Left lobe of liver (tissue), 2 donors: ENCODE measurements around the gene PTGFRN. TPM values are rescaled to one million over a fixed set of nuclear protein-coding genes. Genes with fewer than 3 reads are reported as not detected.
A peak's percentile ranks its signal among the peaks of the same experiment; 100 is the strongest.
"Not testable (repeated sequence)": the region's sequence is repeated elsewhere in the genome, so short reads cannot be mapped to it uniquely, and the experiment has no call there.

Source experiments
- ATAC-seq: fragments of 200-7000 bp; cut with Tn5 transposase; one replicate; pipeline ENCODE4 v1.9.1; 2020; ENCODE audit warnings: mild to moderate bottlenecking, moderate library complexity
- DNase-seq: peaks from one replicate; pipeline ENCODE4 v3.0.0-alpha.2; 2020; ENCODE audit warnings: low spot score
- total RNA-seq: library from RNA; stranded (reverse); gene quantifications from one replicate; pipeline ENCODE4 v1.2.1, GENCODE V29; 2021
- donor health status: DM: no; HTN: no; CAD: no; lungs with moderate emphysema.
- donor health status: DM: no; HTN: yes; CAD: no.

The PTGFRN gene
- total RNA-seq, result 11.9 TPM

GRCh38 chr1:116909512-116910378 is at the start of gene PTGFRN:
TSS of gene PTGFRN (plus strand) at chr1:116909916. CDS start at chr1:116910204, 288 bp downstream.
- peak; percentile 81 for ATAC-seq

GRCh38 chr1:116860167-116860566 is 49.5 kb upstream of the PTGFRN start:
- not testable (repeated sequence) for ATAC-seq, DNase-seq

More at GRCh38 chr1:116909512-116910378, at the start of gene PTGFRN:
- DNase-seq, result peak; percentile 75

DNA sequence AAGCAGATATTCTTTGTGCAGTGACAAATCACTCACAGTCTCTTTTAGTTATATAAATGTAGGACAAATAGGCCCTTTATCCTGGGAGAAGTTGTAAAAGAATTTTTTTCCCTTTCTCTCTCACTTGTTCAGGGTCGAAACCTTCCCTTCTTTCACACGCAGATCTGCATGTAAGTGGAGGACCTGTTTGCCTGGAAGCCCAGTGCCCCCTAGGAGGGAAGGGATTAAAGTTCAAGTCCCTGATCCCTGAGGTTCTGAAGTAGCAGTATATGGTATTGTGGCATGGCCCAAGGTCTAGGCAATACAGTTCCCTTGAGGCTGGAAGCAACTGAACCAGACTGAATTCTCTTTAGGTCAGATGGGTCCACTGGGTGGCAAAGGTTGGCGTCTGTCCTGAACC is 48.6 kb upstream of the PTGFRN start:
- DNase-seq (no peak), ATAC-seq (no peak)

DNA sequence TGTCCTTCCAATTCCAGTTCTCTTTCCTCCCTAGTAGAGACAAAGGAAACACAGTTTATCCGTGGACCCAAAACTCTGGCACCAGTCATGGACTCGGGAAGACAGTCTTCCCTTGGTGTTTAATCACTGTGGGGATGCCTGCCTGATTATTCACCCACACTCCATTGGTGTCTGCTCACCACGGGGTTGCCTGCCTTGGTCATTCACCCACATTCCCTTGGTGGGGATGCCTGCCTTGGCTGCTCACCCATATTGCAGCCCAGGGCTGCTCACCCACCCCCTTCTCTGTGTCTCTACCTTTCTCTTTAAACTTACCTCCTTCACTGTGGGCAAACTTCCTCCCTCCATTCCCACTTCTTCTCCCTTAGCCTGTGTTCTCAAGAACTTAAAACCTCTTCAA is 46.7 kb upstream of the PTGFRN start:
- not testable (repeated sequence) for DNase-seq, ATAC-seq

DNA sequence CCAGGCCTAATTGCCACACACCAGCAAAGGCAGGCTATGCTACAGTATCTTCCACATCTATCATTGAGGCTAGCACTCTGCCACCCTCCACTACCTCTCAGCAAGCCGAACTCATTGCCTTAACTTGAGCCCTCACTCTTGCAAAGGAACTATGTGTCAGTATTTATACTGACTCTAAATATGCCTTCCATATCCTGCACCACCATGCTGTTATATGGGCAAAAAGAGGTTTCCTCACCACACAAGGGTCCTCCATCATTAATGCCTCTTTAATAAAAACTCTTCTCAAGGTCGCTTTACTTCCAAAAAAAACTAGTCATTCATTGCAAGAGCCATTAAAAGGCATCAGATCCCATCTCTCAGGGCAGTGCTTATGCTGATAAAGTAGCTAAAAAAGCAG is 43.2 kb upstream of the PTGFRN start:
- DNase-seq, ATAC-seq: not testable (repeated sequence)

- DNase-seq (no peak), ATAC-seq (no peak)
These were observed 41.3 kb upstream of the PTGFRN start for GRCh38 chr1:116868385-116868784.

GRCh38 chr1:116869611-116870010 is 40.1 kb upstream of the PTGFRN start:
- DNase-seq (no peak), ATAC-seq (no peak)

GRCh38 chr1:116870300-116870699 is 39.4 kb upstream of the PTGFRN start:
- no peak for ATAC-seq
- no peak for DNase-seq

DNA sequence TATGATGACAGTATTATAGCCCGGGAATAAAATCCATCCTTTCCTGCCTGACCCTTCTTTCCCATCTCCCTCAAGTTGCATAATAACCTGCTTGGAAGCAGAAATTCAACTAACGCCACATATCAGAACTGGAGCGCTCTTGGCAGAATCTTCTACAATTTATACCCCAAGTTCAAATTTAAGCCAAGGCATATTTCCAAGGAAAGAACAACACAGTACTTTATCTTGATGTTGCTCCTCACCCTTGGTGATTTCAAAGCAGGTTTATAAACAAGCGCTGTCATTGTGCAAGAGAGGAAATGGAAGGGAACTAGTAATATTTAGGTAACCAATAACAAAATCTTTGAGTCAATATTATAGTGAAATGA is 38.0 kb upstream of the PTGFRN start:
- ATAC-seq (no peak), DNase-seq (no peak)

DNA sequence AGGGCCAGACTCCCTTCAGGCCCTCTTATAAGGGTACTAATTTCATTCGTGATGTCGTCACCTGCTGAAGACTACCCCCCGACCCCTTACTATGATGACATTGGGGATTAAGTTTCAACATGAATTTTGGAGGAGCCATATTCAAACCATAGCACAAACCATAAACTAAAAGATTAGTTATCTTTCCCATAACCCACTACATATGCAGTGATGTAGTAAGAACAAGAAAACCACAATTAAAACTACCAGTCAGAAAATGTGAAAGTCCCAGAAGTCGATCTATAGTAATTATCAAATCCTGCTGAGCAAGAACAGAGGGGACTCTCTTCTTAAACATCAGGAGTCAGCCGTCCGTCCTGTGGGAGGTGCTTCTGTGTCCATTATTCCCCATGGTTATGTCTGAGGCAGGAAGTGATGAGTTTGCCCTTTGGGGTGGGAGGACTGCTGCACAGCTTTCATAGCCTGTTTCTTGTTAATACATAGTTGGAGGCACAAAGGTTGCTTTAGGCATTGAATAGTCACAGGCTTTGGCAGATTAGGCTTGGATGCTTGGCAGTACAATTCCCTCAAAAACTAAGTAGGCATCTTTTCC is 35.9 kb upstream of the PTGFRN start:
- ATAC-seq (no peak), DNase-seq (no peak)

GRCh38 chr1:116874733-116875249 is 34.9 kb upstream of the PTGFRN start:
- DNase-seq (no peak), ATAC-seq (no peak)

- ATAC-seq, result no peak
- DNase-seq, result no peak
These were observed 34.3 kb upstream of the PTGFRN start for GRCh38 chr1:116875391-116875790.

DNA sequence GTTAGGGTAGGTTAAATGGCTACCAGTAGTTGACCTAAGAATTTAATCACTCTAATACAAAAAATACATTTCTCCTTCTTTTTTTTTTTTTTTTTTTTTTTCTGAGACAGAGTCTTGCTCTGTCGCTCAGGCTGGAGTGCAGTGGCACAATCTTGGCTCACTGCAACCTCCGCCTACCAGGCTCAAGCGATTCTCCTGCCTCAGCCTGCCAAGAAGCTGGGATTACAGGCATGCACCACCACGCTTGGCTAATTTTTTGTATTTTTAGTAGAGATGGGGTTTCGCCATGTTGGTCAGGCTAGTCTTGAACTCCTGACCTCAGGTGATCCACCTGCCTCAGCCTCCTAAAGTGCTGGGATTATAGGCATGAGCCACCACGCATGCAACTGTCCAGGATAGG is 33.8 kb upstream of the PTGFRN start:
- not testable (repeated sequence) for ATAC-seq, DNase-seq

GRCh38 chr1:116877141-116877818 is 32.4 kb upstream of the PTGFRN start:
- ATAC-seq, result no peak
- no peak for DNase-seq

GRCh38 chr1:116878804-116879477 is 30.8 kb upstream of the PTGFRN start:
- DNase-seq, result no peak

DNA sequence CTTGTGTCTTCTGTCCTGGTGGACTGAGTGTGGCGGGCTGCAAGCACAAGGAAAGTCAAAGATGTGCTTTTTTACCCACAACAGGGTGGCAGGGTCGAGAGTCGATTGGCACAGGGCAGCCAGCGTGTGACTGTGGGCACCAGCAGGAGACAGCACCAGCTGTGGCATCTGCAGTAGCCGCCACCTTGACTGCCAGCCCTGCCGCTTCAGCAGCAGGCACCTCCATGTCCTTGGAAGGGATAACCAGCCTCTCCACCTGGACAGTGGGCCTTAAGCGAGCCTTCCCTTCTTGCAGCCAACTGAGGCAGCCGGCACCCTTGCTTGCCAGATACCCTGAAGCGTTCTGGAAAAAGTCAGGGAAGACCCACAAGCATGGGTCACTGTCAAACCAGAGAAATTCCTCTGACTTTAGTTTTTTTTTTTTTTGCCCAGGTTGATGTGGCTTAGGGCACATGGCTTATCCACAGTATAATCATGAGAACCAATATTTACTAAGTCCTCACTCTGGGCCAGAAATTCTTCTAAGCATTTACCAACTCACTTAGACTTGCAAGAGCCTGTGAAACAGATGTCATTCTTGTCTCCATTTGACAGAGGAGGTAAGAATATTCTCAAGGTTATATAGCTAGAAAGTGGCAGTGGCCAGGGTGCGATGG is 30.1 kb upstream of the PTGFRN start:
- no peak for DNase-seq
- no peak for ATAC-seq

More at GRCh38 chr1:116878804-116879477, 30.8 kb upstream of the PTGFRN start:
- peak; percentile 32 for ATAC-seq

DNA sequence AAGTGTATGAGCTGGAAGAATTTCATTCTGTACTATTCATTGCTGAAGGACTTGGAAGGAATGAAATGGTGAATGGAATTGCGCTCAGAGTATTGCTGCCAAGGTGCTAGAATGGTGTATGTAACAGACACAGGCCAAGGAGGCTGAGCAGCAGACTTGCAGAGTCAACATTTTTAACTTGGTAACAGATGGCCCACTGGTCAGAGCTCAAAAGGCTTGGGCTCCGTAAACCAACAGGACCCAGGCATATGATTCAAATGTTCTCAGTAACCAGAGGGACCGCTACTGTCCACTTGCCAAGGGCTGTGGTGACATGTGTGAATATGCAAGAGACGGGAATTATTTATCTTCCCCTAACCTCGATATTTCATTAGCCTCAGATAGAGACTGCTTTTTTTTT is 28.8 kb upstream of the PTGFRN start:
- ATAC-seq, result no peak
- DNase-seq, result no peak

DNA sequence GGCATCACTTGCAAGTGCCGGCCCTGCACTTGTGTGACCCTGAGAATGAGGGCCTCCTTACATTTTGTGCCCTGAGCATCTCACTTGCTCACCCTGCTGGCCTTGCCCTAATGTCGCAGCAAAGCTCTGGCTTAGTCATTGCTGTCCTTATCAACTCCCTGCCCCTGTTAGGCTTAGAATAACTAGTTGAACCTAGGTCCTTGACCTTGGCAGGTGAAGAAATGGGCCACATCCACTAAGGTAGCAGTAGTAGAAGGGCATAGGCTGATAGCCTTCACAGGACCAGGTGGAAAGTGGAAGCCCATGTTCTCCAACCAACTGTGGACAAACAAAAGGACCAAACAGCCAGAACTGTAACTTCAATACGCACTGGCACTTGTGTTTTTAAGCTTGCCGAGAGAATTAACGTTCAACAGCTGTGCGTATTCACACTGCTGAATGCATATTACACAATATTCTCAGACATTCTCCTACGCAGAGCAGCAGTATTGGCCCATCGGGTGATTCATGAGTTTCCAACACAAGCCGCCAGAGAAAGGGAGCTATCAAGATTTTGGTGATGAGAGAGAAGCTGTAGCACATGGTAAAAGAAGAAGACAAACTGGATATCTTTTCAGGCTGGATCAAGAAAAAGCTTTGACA is 27.7 kb upstream of the PTGFRN start:
- DNase-seq (no peak), ATAC-seq (no peak)

- ATAC-seq (no peak), DNase-seq (no peak)
These were observed 26.9 kb upstream of the PTGFRN start for GRCh38 chr1:116882866-116883265.
